Left ventricle myocardium superior (tissue), 1 donor: ENCODE measurements around the gene STX1B. TPM values are rescaled to one million over a fixed set of nuclear protein-coding genes. Genes with fewer than 3 reads are reported as not detected.
"Not testable (repeated sequence)": the region's sequence is repeated elsewhere in the genome, so short reads cannot be mapped to it uniquely, and the experiment has no call there.

ENCODE experiments used
- ATAC-seq: fragments of 200-7000 bp; cut with Tn5 transposase; one replicate; pipeline ENCODE4 v1.9.1; 2020; ENCODE audit warnings: mild to moderate bottlenecking, moderate library complexity
- DNase-seq: peaks from one replicate; pipeline ENCODE4 v3.0.0-alpha.2; 2020
- intact Hi-C: fragments of 100-400 bp; cut with micrococcal nuclease; formaldehyde crosslinking; loops from one replicate; pipeline ENCODE4 v1.11.0; 2022
- total RNA-seq: library from RNA; stranded (reverse); fragmentation: NEBNext Ultra II Directional; extraction: Animal tissue kit (Norgen Biotek cat#: 25700); gene quantifications from one replicate; pipeline ENCODE4 v1.2.1, GENCODE V29; 2021
- donor health status: DM: no; HTN: yes; CAD: no; lungs with severe emphysema.

The STX1B gene
- total RNA-seq, 1 donor from 2014 or later: 0.40 TPM

DNA sequence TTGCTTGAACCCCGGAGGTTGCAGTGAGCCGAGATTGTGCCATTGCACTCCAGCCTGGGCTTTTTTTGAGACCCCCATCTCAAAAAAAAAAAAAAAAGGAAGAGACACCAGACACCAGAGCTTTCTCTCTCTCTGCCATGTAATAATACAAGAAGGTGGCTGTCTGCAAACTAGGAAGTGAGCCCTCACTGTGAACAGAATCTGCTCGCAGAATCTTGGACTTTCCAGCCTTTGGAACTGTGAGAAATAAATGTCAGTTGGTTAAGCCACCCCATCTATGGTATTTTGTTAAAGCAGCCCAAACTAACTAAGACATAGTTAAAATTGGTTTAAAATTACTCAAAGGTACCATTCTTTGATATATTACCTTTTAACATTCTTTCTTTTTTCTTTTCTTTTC lies 10.1 kb upstream of the STX1B start:
- ATAC-seq (no peak), DNase-seq (no peak)
- intact Hi-C loops: no loop called here

DNA sequence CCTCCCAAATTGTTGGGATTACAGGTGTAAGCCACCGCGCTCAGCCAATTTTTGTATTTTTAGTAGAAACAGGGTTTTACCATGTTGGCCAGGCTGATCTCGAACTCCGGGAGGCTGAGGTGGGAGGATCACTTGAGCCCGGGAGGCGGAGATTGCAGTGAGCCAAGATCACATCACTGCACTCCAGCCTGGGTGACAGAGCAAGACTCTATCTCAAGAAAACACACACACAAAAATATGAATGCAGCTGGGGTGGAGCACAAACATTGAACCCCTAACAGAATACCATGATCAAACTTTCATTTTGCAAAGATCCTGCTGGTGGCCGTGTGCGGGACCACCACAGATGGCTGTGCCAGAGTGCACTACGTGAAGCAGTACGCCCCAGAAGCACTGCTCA lies 7.3 kb upstream of the STX1B start:
- ATAC-seq, intact Hi-C loops, DNase-seq: not testable (repeated sequence)

DNA sequence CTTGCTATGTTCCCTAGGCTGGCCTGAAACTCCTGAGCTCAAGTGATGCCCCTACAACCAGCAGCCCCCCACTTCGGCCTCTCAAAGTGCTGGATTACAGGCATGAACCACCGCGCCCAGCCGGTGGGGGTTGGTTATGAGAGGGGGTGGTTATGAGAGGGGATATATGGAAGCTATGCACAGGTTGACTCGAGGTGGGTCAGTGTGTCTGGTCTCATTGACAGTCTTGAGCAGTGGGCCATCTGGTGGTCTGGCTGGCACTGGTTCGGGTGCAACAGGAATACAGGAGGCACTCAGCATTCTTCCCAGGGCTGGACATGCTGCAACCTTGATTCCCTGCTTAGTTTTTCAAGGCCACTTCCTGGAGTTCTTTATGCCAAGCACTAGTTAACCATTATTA lies 5.6 kb upstream of the STX1B start:
- intact Hi-C loops: no loop called here
- ATAC-seq (no peak), DNase-seq (no peak)

GRCh38 chr16:31013292-31013691 lies 2.9 kb upstream of the STX1B start:
- DNase-seq, intact Hi-C loops, ATAC-seq: not testable (repeated sequence)

DNA sequence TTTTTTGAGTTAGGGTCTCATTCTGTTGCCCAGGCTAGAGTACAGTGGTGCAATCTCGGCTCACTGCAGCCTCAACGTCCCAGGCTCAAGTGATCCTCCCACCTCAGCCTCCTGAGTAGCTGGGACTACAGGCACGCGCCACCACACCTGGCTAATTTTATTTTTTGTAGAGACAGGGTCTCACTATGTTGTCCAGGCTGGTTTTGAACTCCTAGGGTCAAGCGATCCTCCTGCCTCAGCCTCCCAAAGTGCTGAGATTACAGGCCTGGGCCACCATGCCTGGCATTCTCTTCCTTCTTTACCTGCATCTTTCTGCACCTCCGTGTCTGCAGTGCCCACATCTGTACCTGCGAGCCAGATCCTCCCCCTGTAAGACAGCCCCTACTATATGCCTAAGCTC lies 1.4 kb upstream of the STX1B start:
- intact Hi-C loops, DNase-seq, ATAC-seq: not testable (repeated sequence)

GRCh38 chr16:31009894-31010584 lies 399 bp downstream of the STX1B start:
- DNase-seq (no peak), ATAC-seq (no peak)

DNA sequence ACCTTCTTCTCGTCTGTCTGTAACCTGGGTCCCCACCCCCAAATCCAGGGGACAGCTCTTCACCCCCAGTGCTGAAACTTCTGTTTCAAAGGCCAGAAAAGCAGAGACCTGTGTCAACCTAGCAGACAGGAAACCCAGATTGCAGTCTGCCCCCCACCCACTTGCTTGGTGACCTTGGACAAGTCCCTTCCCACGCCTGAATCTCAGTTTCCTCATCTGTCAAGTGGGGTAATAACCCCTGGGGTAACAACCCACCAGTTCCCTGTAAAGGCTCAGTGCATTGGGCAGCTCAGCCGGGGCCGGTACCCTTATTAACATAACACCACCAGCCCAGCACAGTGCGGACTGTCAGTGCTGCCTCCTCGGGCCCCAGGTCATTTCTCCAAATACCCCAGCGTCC lies 1.3 kb downstream of the STX1B start:
- ATAC-seq (no peak), DNase-seq (no peak)
- intact Hi-C loops: no loop called here

More at GRCh38 chr16:31009894-31010584, 399 bp downstream of the STX1B start:
- intact Hi-C loops: no loop called here

DNA sequence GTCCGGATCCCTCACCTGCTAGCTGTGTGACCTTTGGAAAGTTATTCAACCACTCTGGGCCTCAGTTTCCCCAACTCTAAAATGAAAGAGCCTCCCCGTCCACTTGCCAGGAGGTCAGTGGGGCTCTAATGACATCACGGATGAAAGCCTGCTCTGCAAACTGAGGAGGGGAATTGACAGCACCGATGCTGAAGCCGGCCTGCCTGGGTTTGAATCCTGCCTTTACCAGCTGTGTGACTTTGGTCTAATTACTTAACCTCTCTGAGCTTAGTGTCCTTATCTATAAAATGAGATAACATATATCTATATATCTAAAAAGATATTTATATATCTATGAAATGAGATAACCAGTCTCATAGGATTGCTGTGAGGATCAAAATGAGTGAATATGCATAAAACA lies 1.9 kb downstream of the STX1B start:
- ATAC-seq: no peak
- intact Hi-C loops: no loop called here
- DNase-seq: no peak

- ATAC-seq (no peak), DNase-seq (no peak)
- intact Hi-C loops: no loop called here
These were observed 2.3 kb downstream of the STX1B start for GRCh38 chr16:31008149-31008548.

GRCh38 chr16:31007684-31008083 lies 2.8 kb downstream of the STX1B start:
- no peak for ATAC-seq
- intact Hi-C loops: no loop called here

GRCh38 chr16:31006589-31006988 lies 3.8 kb downstream of the STX1B start:
- intact Hi-C loops: no loop called here
- ATAC-seq (no peak), DNase-seq (no peak)

More at GRCh38 chr16:31007684-31008083, 2.8 kb downstream of the STX1B start:
- DNase-seq: no peak

- DNase-seq (no peak), ATAC-seq (no peak)
- intact Hi-C loops: no loop called here
These were observed 4.4 kb downstream of the STX1B start for GRCh38 chr16:31006086-31006385.

- no peak for ATAC-seq
- DNase-seq: no peak
- intact Hi-C loops: no loop called here
These were observed 4.9 kb downstream of the STX1B start for GRCh38 chr16:31005350-31006085.

DNA sequence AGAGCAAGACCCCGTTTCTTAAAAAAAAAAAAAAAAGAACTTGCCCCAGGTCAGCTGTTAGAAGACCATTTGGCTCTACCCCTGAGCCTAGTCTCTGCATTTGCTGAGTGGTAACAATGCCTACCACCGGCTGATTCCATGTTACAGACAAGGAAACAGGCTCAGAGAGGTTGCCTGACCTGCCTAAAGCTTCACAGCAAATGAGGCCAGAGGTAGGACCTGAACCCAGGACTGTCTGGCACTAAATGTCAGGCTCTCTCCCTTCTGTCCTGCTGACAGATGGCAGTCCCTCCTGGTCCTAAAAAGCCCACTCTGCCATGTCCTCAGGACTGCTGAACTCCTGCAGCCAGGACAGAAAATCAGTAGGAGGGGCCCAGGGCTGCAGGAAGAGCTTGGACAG lies 5.8 kb downstream of the STX1B start:
- DNase-seq (no peak), ATAC-seq (no peak)
- intact Hi-C loops: no loop called here

DNA sequence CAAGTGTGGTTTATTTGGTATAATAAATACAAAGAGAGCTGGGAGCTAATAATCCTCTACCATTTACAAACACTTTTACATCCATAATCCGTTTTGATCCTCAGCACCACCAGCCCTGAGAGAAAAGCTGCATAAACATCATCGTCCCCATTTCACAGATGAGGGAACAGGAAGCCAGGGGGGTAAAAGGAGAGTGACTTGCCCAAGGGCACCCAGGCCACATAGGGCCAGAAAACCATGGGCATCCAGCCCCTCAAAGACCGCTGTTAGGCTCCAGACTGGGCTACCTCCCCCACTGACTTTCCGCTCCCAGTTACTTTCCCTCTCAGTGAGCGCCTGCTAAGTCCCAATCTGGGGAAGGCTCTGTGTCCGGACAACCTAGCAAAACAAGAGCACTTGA lies 6.7 kb downstream of the STX1B start:
- ATAC-seq (no peak), DNase-seq (no peak)
- intact Hi-C loops: no loop called here

GRCh38 chr16:31002862-31003341 lies 7.5 kb downstream of the STX1B start:
- intact Hi-C loops: no loop called here
- no peak for DNase-seq

DNA sequence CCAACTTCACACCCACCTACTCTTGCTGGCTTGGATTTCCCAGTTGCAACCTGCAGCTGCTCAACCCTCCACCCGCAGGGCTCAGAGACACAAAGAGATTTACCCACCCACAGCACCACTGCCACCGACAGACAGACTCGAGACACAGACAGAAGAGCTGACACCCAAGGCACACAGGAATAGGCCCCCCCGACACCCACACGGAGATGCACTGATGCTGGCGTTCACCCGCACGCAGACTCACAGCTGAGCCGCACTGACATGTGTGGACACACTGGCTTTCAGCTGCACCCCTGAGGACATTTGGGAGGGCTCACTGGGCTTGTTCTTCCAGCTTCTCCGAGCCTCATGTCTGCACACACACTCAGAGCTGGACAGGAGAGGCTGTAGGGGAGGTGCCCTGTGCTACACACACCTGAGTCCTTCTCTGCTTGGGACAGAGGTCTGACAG lies 8.2 kb downstream of the STX1B start:
- DNase-seq: no peak
- intact Hi-C loops: no loop called here
- ATAC-seq: no peak

More at GRCh38 chr16:31002862-31003341, 7.5 kb downstream of the STX1B start:
- ATAC-seq: no peak

- peak; percentile 35 for ATAC-seq
- intact Hi-C loops: no loop called here
- no peak for DNase-seq
These were observed 8.8 kb downstream of the STX1B start for GRCh38 chr16:31001507-31002249.

GRCh38 chr16:31000671-31001382 lies 9.6 kb downstream of the STX1B start:
- DNase-seq: no peak
- intact Hi-C loops: no loop called here
- ATAC-seq: no peak
